Suprapubic skin (tissue), 4 donors: ENCODE results near the gene CHN1.

ENCODE experiments used
- EP300 ChIP-seq: sonication (generic); formaldehyde crosslinking; IDR thresholded peaks from one replicate; pipeline ENCODE4 v1.6.1; 2017; ENCODE audit warnings: antibody characterized with exemption
- POLR2A ChIP-seq, 2 donors: fragments of 450-650 bp; IDR thresholded peaks; one replicate each; pipeline ENCODE4 v1.6.1; 2017; ENCODE audit warnings: antibody characterized with exemption in 2 of 2, mild to moderate bottlenecking in 2 of 2, moderate library complexity in 2 of 2
- POLR2AphosphoS5 ChIP-seq, 3 donors: sonication (generic); formaldehyde crosslinking; IDR thresholded peaks; one replicate each; pipeline ENCODE4 v1.6.1; 2017; ENCODE audit warnings: antibody characterized with exemption in 3 of 3
- TF ChIP-seq, protein P1 (sequence below), 2 donors: fragments of 200-600 bp in 1 of 2; fragments of 450-650 bp in 1 of 2; sonication (generic) in 1 of 2; IDR thresholded peaks; one replicate each; pipeline ENCODE4 v1.5.1; 2016 to 2019; ENCODE audit warnings: antibody characterized with exemption in 2 of 2, mild to moderate bottlenecking in 1 of 2, moderate library complexity in 1 of 2

DNA sequence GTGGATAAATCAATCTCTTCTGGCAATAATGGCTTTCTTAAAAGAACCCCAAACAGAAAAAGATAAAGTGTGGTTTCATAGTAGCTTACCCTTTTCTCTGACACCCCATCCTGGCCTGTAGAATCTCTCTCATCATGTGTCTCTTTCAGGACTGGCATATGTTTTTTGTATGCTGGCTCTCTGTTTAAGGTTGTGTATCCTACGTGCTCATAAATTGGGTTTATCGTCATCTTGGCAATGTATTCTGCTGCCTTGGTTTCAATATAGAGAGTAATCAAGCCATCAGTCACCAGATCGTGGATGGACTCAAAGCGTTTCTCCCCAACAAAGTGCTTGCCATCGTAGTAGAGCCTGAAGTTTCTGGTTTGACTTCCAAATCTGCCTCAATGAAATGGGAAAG lies 127.4 kb downstream of the CHN1 start:
- TF ChIP-seq, protein P1, sequence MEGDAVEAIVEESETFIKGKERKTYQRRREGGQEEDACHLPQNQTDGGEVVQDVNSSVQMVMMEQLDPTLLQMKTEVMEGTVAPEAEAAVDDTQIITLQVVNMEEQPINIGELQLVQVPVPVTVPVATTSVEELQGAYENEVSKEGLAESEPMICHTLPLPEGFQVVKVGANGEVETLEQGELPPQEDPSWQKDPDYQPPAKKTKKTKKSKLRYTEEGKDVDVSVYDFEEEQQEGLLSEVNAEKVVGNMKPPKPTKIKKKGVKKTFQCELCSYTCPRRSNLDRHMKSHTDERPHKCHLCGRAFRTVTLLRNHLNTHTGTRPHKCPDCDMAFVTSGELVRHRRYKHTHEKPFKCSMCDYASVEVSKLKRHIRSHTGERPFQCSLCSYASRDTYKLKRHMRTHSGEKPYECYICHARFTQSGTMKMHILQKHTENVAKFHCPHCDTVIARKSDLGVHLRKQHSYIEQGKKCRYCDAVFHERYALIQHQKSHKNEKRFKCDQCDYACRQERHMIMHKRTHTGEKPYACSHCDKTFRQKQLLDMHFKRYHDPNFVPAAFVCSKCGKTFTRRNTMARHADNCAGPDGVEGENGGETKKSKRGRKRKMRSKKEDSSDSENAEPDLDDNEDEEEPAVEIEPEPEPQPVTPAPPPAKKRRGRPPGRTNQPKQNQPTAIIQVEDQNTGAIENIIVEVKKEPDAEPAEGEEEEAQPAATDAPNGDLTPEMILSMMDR (IDR thresholded peaks at IDR 0.05): no peak
- TF ChIP-seq EP300 (no peak), POLR2AphosphoS5 (IDR thresholded peaks at IDR 0.05) (no peak), POLR2A (IDR thresholded peaks at IDR 0.05) (no peak)
